ENCODE results near the gene AURKAIP1.

The AURKAIP1 gene

DNA sequence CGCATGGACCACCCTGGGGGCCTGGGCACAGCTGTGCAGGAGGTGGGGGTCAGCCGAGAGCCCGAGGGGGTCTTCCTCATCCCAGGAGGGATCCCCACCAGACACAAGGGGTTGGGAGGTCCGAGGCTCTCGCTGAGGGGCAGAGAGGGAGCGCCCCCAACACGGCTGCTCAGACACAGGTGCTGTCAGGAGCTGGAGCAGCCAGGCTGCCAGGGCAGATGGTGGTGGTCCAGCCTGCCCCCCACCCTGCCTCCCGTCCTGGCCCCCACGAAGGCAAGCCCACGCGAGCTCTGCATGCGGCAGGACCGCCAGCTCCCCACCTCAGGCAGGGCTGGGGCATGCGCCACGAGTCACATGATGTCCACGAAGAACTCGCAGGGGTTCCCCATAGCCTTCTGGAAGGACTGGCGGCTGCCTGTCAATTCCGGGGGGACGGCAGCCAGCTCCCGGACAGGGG, 39.2 kb downstream of the AURKAIP1 start:
- TF ChIP-seq, protein P1, sequence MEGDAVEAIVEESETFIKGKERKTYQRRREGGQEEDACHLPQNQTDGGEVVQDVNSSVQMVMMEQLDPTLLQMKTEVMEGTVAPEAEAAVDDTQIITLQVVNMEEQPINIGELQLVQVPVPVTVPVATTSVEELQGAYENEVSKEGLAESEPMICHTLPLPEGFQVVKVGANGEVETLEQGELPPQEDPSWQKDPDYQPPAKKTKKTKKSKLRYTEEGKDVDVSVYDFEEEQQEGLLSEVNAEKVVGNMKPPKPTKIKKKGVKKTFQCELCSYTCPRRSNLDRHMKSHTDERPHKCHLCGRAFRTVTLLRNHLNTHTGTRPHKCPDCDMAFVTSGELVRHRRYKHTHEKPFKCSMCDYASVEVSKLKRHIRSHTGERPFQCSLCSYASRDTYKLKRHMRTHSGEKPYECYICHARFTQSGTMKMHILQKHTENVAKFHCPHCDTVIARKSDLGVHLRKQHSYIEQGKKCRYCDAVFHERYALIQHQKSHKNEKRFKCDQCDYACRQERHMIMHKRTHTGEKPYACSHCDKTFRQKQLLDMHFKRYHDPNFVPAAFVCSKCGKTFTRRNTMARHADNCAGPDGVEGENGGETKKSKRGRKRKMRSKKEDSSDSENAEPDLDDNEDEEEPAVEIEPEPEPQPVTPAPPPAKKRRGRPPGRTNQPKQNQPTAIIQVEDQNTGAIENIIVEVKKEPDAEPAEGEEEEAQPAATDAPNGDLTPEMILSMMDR (IDR thresholded peaks at IDR 0.05) = no peak

DNA sequence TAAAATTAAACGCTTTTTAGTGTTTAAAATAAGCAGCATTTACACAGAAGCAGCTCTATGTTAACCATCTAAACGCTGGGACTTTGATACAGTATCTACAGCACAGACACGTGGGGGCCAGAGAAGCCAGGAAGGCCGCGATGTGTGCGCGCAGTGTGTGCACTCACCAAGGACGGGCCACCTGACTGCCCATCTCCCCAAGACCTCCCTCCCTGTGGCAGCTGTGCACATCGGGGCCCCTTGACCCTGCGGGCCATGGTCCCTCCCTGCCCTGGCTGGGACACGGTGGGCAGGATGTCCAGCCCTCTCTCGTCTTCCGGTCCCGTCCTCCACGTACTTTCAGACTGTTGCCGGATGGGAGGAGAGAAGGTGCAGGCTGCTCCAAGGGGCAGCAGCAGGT, 39.7 kb downstream of the AURKAIP1 start:
- TF ChIP-seq, protein P1 (IDR thresholded peaks at IDR 0.05) = no peak

DNA sequence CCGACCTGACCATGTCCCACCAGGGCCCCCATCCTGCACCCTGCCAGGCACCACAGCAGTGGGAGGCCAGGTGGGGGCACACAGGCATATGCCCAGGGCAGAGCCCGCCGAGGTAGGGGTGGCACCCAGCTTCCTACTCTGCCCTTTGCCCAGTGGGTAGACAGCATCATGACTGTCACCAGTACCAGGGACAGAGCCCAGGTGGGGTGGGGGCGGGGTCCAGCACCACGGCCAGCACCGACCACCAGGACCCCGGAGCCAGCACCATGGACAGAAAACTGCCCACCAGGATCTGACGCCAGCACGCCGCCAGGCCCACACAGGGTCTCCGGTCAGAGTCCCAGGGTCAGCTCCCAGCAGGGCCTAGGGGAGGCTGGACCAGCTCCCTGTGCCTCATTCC, 40.2 kb downstream of the AURKAIP1 start:
- TF ChIP-seq, protein P1 (IDR thresholded peaks at IDR 0.05) = no peak

DNA sequence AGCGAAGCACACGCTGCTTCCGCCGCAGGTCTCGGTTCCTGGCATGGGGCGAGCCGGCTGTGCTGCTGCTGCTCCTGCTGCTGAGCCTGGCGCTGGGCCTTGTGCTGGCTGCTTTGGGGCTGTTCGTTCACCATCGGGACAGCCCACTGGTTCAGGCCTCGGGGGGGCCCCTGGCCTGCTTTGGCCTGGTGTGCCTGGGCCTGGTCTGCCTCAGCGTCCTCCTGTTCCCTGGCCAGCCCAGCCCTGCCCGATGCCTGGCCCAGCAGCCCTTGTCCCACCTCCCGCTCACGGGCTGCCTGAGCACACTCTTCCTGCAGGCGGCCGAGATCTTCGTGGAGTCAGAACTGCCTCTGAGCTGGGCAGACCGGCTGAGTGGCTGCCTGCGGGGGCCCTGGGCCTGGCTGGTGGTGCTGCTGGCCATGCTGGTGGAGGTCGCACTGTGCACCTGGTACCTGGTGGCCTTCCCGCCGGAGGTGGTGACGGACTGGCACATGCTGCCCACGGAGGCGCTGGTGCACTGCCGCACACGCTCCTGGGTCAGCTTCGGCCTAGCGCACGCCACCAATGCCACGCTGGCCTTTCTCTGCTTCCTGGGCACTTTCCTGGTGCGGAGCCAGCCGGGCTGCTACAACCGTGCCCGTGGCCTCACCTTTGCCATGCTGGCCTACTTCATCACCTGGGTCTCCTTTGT, 41.3 kb downstream of the AURKAIP1 start:
- TF ChIP-seq, protein P1 (IDR thresholded peaks at IDR 0.05) = no peak

DNA sequence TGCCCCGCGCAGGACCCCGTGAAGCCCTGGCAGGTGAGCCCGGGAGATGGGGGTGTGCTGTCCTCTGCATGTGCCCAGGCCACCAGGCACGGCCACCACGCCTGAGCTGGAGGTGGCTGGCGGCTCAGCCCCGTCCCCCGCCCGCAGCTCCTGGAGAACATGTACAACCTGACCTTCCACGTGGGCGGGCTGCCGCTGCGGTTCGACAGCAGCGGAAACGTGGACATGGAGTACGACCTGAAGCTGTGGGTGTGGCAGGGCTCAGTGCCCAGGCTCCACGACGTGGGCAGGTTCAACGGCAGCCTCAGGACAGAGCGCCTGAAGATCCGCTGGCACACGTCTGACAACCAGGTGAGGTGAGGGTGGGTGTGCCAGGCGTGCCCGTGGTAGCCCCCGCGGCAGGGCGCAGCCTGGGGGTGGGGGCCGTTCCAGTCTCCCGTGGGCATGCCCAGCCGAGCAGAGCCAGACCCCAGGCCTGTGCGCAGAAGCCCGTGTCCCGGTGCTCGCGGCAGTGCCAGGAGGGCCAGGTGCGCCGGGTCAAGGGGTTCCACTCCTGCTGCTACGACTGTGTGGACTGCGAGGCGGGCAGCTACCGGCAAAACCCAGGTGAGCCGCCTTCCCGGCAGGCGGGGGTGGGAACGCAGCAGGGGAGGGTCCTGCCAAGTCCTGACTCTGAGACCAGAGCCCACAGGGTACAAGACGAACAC, 42.1 kb downstream of the AURKAIP1 start:
- TF ChIP-seq, protein P1 (IDR thresholded peaks at IDR 0.05) = no peak

DNA sequence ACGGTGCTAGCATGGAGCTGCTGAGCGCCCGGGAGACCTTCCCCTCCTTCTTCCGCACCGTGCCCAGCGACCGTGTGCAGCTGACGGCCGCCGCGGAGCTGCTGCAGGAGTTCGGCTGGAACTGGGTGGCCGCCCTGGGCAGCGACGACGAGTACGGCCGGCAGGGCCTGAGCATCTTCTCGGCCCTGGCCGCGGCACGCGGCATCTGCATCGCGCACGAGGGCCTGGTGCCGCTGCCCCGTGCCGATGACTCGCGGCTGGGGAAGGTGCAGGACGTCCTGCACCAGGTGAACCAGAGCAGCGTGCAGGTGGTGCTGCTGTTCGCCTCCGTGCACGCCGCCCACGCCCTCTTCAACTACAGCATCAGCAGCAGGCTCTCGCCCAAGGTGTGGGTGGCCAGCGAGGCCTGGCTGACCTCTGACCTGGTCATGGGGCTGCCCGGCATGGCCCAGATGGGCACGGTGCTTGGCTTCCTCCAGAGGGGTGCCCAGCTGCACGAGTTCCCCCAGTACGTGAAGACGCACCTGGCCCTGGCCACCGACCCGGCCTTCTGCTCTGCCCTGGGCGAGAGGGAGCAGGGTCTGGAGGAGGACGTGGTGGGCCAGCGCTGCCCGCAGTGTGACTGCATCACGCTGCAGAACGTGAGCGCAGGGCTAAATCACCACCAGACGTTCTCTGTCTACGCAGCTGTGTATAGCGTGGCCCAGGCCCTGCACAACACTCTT, 42.8 kb downstream of the AURKAIP1 start:
- TF ChIP-seq, protein P1 (IDR thresholded peaks at IDR 0.05) = no peak

DNA sequence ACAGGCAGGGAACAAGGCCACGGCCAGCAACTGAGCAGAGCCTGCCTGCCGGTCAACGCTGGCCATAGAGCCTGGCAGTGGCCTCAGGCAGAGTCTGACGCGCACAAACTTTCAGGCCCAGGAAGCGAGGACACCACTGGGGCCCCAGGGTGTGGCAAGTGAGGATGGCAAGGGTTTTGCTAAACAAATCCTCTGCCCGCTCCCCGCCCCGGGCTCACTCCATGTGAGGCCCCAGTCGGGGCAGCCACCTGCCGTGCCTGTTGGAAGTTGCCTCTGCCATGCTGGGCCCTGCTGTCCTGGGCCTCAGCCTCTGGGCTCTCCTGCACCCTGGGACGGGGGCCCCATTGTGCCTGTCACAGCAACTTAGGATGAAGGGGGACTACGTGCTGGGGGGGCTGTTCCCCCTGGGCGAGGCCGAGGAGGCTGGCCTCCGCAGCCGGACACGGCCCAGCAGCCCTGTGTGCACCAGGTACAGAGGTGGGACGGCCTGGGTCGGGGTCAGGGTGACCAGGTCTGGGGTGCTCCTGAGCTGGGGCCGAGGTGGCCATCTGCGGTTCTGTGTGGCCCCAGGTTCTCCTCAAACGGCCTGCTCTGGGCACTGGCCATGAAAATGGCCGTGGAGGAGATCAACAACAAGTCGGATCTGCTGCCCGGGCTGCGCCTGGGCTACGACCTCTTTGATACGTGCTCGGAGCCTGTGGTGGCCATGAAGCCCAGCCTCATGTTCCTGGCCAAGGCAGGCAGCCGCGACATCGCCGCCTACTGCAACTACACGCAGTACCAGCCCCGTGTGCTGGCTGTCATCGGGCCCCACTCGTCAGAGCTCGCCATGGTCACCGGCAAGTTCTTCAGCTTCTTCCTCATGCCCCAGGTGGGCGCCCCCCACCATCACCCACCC, 43.7 kb downstream of the AURKAIP1 start, which contains the start of gene TAS1R3:
Gene TAS1R3, plus strand, starts transcription at position 213 of the 898 bp plus-strand sequence. Its CDS starts 66 bp downstream, at position 279.
- TF ChIP-seq, protein P1 (IDR thresholded peaks at IDR 0.05) = no peak

Data from LNCAP (cell line).